LNCAP (cell line): ENCODE results near the gene UNK.

Experiments
- TF ChIP-seq, protein P1 (sequence below): fragments of 450-650 bp; IDR thresholded peaks from 2 replicates; pipeline ENCODE4 v1.5.1; 2017; ENCODE audit warnings: mild to moderate bottlenecking

UNK gene

DNA sequence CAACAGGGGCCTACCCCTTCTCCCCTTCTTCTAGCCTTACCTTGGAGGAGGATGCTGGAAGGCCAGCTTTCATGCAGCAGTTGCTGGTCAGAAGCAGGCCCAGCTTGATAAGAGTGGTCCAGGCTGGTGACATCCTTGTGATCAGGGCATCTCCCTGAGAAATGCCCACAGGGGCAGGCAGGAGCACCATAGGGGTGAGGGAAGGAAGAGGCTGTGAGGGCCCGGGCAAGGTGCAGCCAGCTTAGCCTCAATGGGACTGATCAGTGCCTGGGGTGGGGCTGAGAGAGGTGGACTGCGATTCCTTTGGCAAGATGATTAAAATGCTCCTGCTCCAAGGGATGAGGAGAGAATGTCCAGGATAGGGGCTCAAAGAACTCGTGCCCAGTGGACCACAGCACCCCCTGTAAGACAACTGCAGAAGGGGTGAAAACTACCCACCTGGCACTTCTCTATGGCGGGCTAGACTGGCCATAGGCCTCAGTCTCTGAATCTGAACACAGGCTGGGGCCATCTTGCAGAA lies 10.1 kb upstream of the UNK start:
- TF ChIP-seq, protein P1, sequence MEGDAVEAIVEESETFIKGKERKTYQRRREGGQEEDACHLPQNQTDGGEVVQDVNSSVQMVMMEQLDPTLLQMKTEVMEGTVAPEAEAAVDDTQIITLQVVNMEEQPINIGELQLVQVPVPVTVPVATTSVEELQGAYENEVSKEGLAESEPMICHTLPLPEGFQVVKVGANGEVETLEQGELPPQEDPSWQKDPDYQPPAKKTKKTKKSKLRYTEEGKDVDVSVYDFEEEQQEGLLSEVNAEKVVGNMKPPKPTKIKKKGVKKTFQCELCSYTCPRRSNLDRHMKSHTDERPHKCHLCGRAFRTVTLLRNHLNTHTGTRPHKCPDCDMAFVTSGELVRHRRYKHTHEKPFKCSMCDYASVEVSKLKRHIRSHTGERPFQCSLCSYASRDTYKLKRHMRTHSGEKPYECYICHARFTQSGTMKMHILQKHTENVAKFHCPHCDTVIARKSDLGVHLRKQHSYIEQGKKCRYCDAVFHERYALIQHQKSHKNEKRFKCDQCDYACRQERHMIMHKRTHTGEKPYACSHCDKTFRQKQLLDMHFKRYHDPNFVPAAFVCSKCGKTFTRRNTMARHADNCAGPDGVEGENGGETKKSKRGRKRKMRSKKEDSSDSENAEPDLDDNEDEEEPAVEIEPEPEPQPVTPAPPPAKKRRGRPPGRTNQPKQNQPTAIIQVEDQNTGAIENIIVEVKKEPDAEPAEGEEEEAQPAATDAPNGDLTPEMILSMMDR, result no peak

DNA sequence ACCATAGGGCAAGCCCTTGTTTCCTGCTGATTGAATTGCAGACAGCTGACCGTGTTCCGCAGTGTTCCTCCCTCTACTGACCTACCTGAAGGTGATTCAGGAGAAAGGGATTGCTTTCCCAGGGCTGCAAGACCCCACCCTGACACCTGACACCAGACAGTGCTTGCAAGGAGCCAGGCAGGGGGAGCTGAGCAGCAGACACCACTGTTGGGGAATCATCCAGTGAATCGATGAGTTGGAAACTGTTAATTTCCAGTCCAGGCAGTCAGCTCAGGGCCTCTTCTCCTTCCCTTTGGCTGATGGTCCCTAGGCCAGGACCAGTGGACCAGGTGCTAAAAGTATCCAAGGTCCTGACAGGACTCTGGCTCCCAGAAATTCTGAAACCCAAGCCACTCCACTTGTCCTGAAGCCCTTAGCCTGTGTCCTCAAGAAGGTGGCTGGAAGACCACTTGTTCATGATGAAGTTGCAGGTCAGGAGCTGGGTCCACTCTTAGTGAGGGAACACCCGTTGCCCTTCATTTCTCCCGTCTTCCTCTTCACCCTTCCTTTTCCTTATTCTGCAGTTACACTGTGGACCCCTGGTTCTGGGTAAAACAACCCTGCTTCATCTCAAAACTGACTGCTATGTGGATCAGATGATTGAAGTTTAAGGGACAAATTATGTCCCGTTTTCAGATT lies 9.5 kb upstream of the UNK start:
- TF ChIP-seq, protein P1, result no peak

DNA sequence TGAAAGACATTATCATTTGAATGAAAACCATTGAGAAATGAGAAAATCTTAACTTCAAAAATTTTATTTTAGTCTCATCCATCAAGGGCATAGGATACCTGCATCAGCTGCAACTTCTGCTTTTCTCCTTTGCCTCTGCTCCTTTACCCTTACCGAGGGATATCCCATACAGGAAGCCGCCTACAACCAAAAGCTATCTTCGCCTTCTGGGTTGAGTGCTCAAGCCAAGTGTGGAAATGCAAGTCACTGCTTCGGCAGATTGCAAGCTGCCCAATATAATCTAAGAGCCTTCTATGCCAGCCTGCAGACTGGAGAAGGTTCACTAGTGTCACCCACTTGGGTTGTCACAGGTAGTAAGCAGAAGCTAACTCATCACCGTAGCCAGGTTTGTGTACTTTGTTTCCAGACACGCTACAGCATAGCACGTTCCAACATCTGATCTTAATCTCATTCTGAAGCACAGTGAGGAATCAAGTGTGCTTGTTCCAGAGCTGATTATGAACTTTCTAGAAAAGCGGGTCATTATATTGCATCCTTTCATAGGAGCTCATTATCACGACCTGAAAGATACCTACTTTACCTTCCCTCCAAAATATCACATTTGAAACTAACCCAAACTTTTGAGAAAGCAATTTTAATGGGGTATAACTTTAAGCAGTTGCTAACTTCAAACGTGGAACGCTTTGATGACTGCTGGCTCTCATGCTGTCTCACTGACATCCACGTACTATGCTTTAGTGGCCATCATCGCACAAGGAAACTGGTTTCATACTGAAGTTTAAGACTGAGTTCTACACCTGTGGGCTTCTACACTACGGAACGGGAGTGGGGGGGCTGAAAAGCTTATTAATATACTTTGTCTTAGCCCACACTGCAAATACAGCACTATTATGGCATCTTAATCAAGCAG lies 8.0 kb upstream of the UNK start:
- TF ChIP-seq, protein P1, result no peak

DNA sequence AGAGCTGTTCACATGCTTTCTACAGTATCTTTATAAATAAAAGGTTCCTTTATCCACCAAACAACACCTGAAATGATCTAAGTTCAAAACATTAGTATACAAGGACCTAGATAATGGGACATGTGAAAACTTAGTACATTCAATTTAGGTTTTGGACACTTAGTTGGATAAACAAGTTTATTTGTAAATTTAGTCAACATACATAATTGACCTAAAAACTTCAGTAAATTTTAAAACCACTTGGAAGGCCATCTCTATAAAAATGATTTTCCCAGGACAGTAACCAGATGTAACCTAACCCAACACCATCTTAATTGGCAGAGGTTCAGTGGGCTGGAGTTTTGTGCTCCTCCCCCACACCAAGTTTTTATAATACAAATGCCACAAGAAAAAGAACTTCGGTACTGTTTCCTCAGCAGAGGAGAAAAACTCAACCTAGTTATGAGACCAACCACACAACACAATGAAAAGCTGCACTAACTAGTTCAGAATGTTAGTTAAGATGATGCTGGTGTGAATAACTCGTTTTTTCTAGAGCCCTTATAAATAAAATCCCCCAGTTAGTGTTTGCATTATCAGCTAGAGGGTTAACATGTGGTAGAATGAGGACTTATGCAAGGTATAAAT lies 7.2 kb upstream of the UNK start:
- TF ChIP-seq, protein P1, result no peak

DNA sequence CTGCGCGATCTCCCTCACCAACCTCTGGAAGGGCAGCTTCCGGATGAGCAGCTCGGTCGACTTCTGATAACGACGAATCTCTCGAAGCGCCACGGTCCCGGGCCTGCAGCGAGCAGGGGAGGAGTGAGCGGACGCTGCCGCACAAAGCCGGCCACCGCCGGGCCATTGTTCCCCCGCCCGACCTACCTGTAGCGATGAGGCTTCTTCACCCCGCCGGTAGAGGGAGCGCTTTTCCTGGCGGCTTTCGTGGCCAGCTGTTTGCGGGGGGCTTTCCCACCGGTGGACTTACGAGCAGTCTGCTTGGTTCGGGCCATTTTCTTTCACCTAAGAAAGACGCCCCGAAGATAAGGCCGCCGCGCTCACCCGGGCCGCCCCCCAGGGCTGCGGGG lies 5.8 kb upstream of the UNK start:
- TF ChIP-seq, protein P1, result peak; percentile 68

DNA sequence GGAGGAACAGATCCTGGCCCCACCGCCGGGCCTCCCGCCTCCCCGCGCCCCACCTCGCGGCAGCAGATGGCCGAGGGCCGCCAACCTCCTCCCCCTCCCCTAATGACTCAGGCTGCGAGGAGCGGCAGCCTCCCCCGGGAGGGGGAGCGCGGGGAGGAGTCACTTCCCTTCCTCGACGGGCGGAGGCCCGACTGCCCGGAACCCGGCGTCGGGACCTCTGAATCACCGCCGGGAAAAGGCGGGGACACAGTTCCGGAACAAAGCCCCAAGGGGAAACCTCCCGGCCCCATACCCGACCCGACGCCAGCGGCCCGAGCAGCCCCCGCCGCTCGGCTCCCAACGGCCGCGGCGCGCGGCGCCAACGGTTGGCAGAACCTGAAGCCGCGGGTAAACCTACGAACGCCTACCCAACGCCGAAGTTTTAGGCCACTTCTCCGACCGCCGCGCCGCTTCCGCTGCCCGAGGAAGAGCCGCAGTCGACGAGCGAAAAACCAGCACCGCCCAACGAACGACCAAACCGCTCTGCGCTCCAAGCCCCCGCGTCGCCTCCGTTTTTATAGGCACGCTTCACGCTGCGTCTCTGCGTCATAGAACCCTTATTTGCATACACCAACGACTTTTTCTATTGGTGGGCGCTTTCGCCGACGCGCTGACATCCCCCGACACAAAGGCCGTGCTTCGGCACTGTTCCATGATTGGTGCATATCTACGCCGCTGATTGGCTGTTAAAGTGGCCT lies 5.2 kb upstream of the UNK start:
- TF ChIP-seq, protein P1, result no peak
